K562 (cell line): Measurements from ENCODE around the gene PPP1R14B. TPM values are rescaled to one million over a fixed set of nuclear protein-coding genes. Genes with fewer than 3 reads are reported as not detected.

Source experiments
- ATAC-seq: fragments of 200-7000 bp; cut with Tn5 transposase; 3 replicates; pipeline ENCODE4 v1.9.1; 2020; ENCODE audit warnings: moderate library complexity
- BruUV-seq: library from RNA; stranded (reverse); fragments of 400-500 nt; replicated peaks from 2 replicates; lab custom pipeline; 2021; lab: Mats Ljungman, UMichigan
- CTCF ChIA-PET: fragments of 300-600 bp; formaldehyde crosslinking; extraction: SDS; loops from one replicate; lab custom pipeline; 2021; ENCODE audit warnings: low intra/inter-chr PET ratio; lab: Yijun Ruan, JAX
- POLR2A ChIA-PET: fragments of 300-600, 350-650 bp; sonication (Branson Sonifier 250); formaldehyde crosslinking; extraction: SDS; loops from one replicate; lab custom pipeline; 2021; ENCODE audit warnings: antibody characterized with exemption, inconsistent platforms; lab: Yijun Ruan, JAX
- DNase-seq, 4 experiments: peaks; one replicate each; pipeline versions ENCODE4 v3.0.0 to v3.0.0-alpha.2; 2011 to 2018; ENCODE audit warnings: low spot score in 3 of 4, mixed read lengths in 3 of 4; ENCODE audit errors: extremely low read depth in 1 of 4
- FAIRE-seq: peaks from 2 replicates; lab custom pipeline; 2011; peaks lifted over from hg19 to GRCh38; lab: Jason Lieb, UNC
- H2AFZ ChIP-seq: 2 replicates; pipeline ENCODE4 v1.6.0; 2011; ENCODE audit warnings: low read depth, low read length, control low read depth, inconsistent platforms
- H3K27ac ChIP-seq: fragments of 200-600 bp; 3 replicates; pipeline ENCODE4 v1.8.0; 2011; ENCODE audit warnings: low read depth, mild to moderate bottlenecking, control low read depth, inconsistent platforms, low read length, moderate library complexity, mixed read lengths; ENCODE audit errors: extremely low read depth
- H3K27me3 ChIP-seq, 2 experiments: fragments of 300-600 bp in 1 of 2; 2 replicates in 1 of 2; 3 replicates in 1 of 2; pipeline versions ENCODE4 v1.6.0 to v1.8.0; 2011; ENCODE audit warnings: inconsistent platforms in 2 of 2, low read length in 2 of 2, mild to moderate bottlenecking in 1 of 2, mixed read lengths in 1 of 2, moderate library complexity in 1 of 2; ENCODE audit not compliant: control insufficient read depth in 2 of 2, insufficient read depth in 2 of 2
- H3K36me3 ChIP-seq: fragments of 300-600 bp; 3 replicates; pipeline ENCODE4 v1.8.0; 2011; ENCODE audit warnings: mild to moderate bottlenecking, low read length, inconsistent platforms; ENCODE audit not compliant: control insufficient read depth, insufficient read depth
- H3K4me1 ChIP-seq, 2 experiments: fragments of 200-600 bp in 1 of 2; replicated peaks in 1 of 2; 2 replicates in 1 of 2; 3 replicates in 1 of 2; pipeline versions ENCODE4 v1.5.1 to v1.8.0; 2011; ENCODE audit warnings: inconsistent platforms in 2 of 2, low read length in 2 of 2, mild to moderate bottlenecking in 1 of 2, mixed read lengths in 1 of 2, moderate library complexity in 1 of 2; ENCODE audit not compliant: control insufficient read depth in 2 of 2, insufficient read depth in 2 of 2
- H3K4me2 ChIP-seq: 2 replicates; pipeline ENCODE4 v1.6.1; 2011; ENCODE audit warnings: low read length, control low read depth, inconsistent platforms, mixed read lengths; ENCODE audit not compliant: insufficient read depth
- H3K4me3 ChIP-seq: fragments of 200-600 bp; sonication (generic), shearing (Covaris generic); 2 replicates; pipeline ENCODE4 v1.5.1; 2016; ENCODE audit warnings: control low read depth, inconsistent platforms
- H3K79me2 ChIP-seq: fragments of 200-600 bp; 3 replicates; pipeline ENCODE4 v1.8.0; 2011; ENCODE audit warnings: low read length, inconsistent platforms; ENCODE audit not compliant: control insufficient read depth, insufficient read depth
- H3K9ac ChIP-seq, 2 experiments: 2 replicates each; pipeline versions ENCODE4 v1.6.0 to v1.6.1; 2011; ENCODE audit warnings: low read depth in 2 of 2, low read length in 2 of 2, control low read depth in 1 of 2, inconsistent platforms in 1 of 2, mild to moderate bottlenecking in 1 of 2, mixed read lengths in 1 of 2; ENCODE audit not compliant: insufficient read depth in 1 of 2
- H3K9me1 ChIP-seq: one replicate; pipeline ENCODE4 v1.6.0; 2011; ENCODE audit warnings: inconsistent platforms, mild to moderate bottlenecking, low read length, moderate library complexity; ENCODE audit not compliant: control insufficient read depth, insufficient read depth
- H3K9me3 ChIP-seq: replicated peaks from 2 replicates; pipeline ENCODE4 v1.5.1; 2011; ENCODE audit warnings: low read depth, low read length, inconsistent platforms; ENCODE audit not compliant: control insufficient read depth, insufficient read depth
- H4K20me1 ChIP-seq: replicated peaks from 2 replicates; pipeline ENCODE4 v1.6.1; 2011; ENCODE audit warnings: low read length, inconsistent platforms, mixed read lengths; ENCODE audit not compliant: control insufficient read depth, insufficient read depth
- CHCHD3 ChIP-seq: fragments of 250-450 bp; sonication (Bioruptor Pico); IDR thresholded peaks from 2 replicates; pipeline ENCODE4 v2.1.2; 2022; ENCODE audit warnings: mild to moderate bottlenecking
- DACH1 ChIP-seq: fragments of 450-650 bp; IDR thresholded peaks from 2 replicates; pipeline ENCODE4 v1.6.1; 2018; ENCODE audit not compliant: partially characterized antibody
- HDAC1 ChIP-seq, 2 experiments: fragments of 450-650 bp; IDR thresholded peaks; 2 replicates each; pipeline ENCODE4 v1.6.1; 2016 to 2017; ENCODE audit warnings: inconsistent platforms in 1 of 2, mild to moderate bottlenecking in 1 of 2, moderate library complexity in 1 of 2
- MEF2D ChIP-seq: conservative IDR thresholded peaks from 2 replicates; pipeline ENCODE4 v1.6.1; 2016; ENCODE audit warnings: low read depth, missing genetic modification characterization, missing compliant biosample characterization
- MTA2 ChIP-seq: fragments of 450-650 bp; IDR thresholded peaks from 2 replicates; pipeline ENCODE4 v1.6.1; 2016; ENCODE audit warnings: low read depth
- MYNN ChIP-seq, 2 experiments: sonication (generic); formaldehyde crosslinking in 1 of 2; IDR thresholded peaks; 2 replicates each; pipeline versions ENCODE4 v1.5.0 to v1.6.1; 2016 to 2020; ENCODE audit warnings: antibody characterized with exemption in 1 of 2, missing genetic modification reagents in 1 of 2
- NR2C2 ChIP-seq, 2 experiments: fragments of 200-800 bp in 1 of 2; sonication (Bioruptor generic) in 1 of 2; sonication (generic) in 1 of 2; formaldehyde crosslinking in 1 of 2; IDR thresholded peaks; 2 replicates each; pipeline versions ENCODE4 v1.6.1 to v1.8.0; 2016 to 2022; ENCODE audit warnings: mild to moderate bottlenecking in 1 of 2, missing compliant biosample characterization in 1 of 2, missing genetic modification characterization in 1 of 2, missing genetic modification reagents in 1 of 2
- POLR2A ChIP-seq: fragments of 450-650 bp; conservative IDR thresholded peaks from 2 replicates; pipeline ENCODE4 v1.6.1; 2016
- RCOR1 ChIP-seq, 2 experiments: IDR thresholded peaks; 2 replicates each; pipeline ENCODE4 v1.6.1; 2012; ENCODE audit warnings: low read depth in 2 of 2, low read length in 2 of 2, borderline replicate concordance in 1 of 2, improper control_type of control experiment in 1 of 2
- STAG1 ChIP-seq: sonication (generic); formaldehyde crosslinking; IDR thresholded peaks from 2 replicates; pipeline ENCODE4 v1.5.0; 2020; ENCODE audit warnings: missing genetic modification reagents, borderline replicate concordance
- TCF3 ChIP-seq: sonication (generic); formaldehyde crosslinking; IDR thresholded peaks from 2 replicates; pipeline ENCODE4 v1.4.0; 2020; ENCODE audit warnings: mild to moderate bottlenecking, missing genetic modification reagents
- TGIF2 ChIP-seq: sonication (generic); formaldehyde crosslinking; IDR thresholded peaks from 2 replicates; pipeline ENCODE4 v1.8.1; 2022; ENCODE audit warnings: mild to moderate bottlenecking, missing genetic modification reagents, moderate library complexity
- ZBTB7A ChIP-seq: IDR thresholded peaks from 2 replicates; pipeline ENCODE4 v1.6.1; 2011; ENCODE audit warnings: low read depth, mild to moderate bottlenecking, low read length, moderate library complexity, borderline replicate concordance; ENCODE audit not compliant: control insufficient read depth
- ZC3H11A ChIP-seq: IDR thresholded peaks from 2 replicates; pipeline ENCODE4 v1.6.1; 2012; ENCODE audit warnings: low read depth, low read length, improper control_type of control experiment
- ZNF174 ChIP-seq: fragments of 250-450 bp; sonication (Bioruptor Pico); IDR thresholded peaks from 2 replicates; pipeline ENCODE4 v1.4.0; 2020; ENCODE audit warnings: mild to moderate bottlenecking
- ZNF3 ChIP-seq: fragments of 250-450 bp; sonication (Bioruptor Pico); IDR thresholded peaks from 2 replicates; pipeline ENCODE4 v1.5.0; 2021; ENCODE audit warnings: mild to moderate bottlenecking, moderate library complexity
- ZNF778 ChIP-seq: fragments of 450-650 bp; formaldehyde crosslinking; IDR thresholded peaks from 2 replicates; pipeline ENCODE4 v1.4.0; 2020; ENCODE audit warnings: mild to moderate bottlenecking, moderate library complexity
- WGBS: fragments of 100-300 bp; shearing (Covaris generic); methylation state at CpG from one replicate; pipeline ENCODE4 v1.1.6; 2016; ENCODE audit warnings: low coverage, mixed read lengths; ENCODE audit not compliant: insufficient coverage; ENCODE audit errors: missing lambda C conversion rate; 5-methylcytosine and 5-hydroxymethylcytosine counted together
- in situ Hi-C: fragments of 300-500 bp; cut with MboI; formaldehyde crosslinking; loops from 4 replicates; pipeline ENCODE4 v1.15.0; 2018; ENCODE audit warnings: inconsistent platforms, mixed read lengths
- intact Hi-C: fragments of 100-400 bp; cut with micrococcal nuclease; formaldehyde crosslinking; loops from 2 replicates; pipeline ENCODE4 v1.14.2; 2022
- polyA plus RNA-seq, 8 experiments: library from polyadenylated mRNA; depleted of rRNA in 4 of 8; stranded (reverse) in 5 of 8; unstranded in 3 of 8; fragments of >200 nt; fragmentation: Nextera tagmentation in 2 of 8; fragmentation: Illumina TruSeq in 1 of 8; extraction: Ambion mirVana in 2 of 8; extraction: Trizol in 1 of 8; gene quantifications; 2 replicates each; pipeline versions ENCODE4 v1.2.1 to v1.2.3, GENCODE V29; 2011 to 2014; ENCODE audit warnings: inconsistent platforms in 1 of 8, missing spikeins in 1 of 8
- total RNA-seq, 7 experiments: library from RNA; depleted of rRNA in 6 of 7; stranded (reverse); fragments of >200 nt in 6 of 7; fragmentation: Illumina TruSeq in 2 of 7; extraction: Trizol in 2 of 7; gene quantifications; 2 replicates each; pipeline versions ENCODE4 v1.2.1 to v1.2.3, GENCODE V29; 2011 to 2021; ENCODE audit warnings: low replicate concordance in 1 of 7

PPP1R14B gene
- total and polyA plus RNA-seq, 9 of the 15 experiments (the other 6 are each of a cell fraction or from before 2014, with no cell fraction given) = 7.7 to 566 (median 212) TPM

GRCh38 chr11:64260147-64260708 is 13.5 kb upstream of the PPP1R14B start:
- Histone ChIP-seq H3K4me1 (peaks cover 0 to 51% of the 10 kb centered on the region in 2 experiments; a peak in 2 of 5 replicates), H3K9ac (no peak overlapping the region), H4K20me1 (0 out of 2 replicates have a peak, but pooled peaks cover 4% of the 10 kb centered on the region), H3K9me1 (no peaks in the 10 kb centered on the region), H3K79me2 (no peaks in the 10 kb centered on the region), H3K27ac (no peak overlapping the region), H2AFZ (no peak overlapping the region), H3K36me3 (peaks cover 90% of the 10 kb centered on the region), H3K27me3 (no peaks in the 10 kb centered on the region), H3K4me3 (no peak overlapping the region), H3K9me3 (no peaks in the 10 kb centered on the region), H3K4me2 (no peak overlapping the region)
- ChIA-PET CTCF (no interaction called here), POLR2A (interaction anchor here (1.2 kb wide), 2 partner anchors 9 to 15 kb away, joined by 5 to 7 read pairs; partner anchors contain the start of gene PLCB3)
- TF ChIP-seq STAG1 (CRISPR knock-in tag) (peak; percentile 13; the same call in 1 of the 2 replicates), DACH1 (no peak), POLR2A (0 out of 2 replicates have a peak, but pooled peaks have one; percentile 11)
- WGBS = 95% methylated on average over 6 of the region's 6 CpGs
- intact Hi-C loops (no loop called here), in situ Hi-C loops (no loop called here)
- BruUV-seq = no TSS peak
- no peak for FAIRE-seq
- no peak for DNase-seq
- no peak for ATAC-seq

GRCh38 chr11:64259533-64260067 is 12.9 kb upstream of the PPP1R14B start:
- 60% methylated on average over 4 of the region's 4 CpGs for WGBS
- Histone ChIP-seq H3K4me1 (peaks cover 0 to 57% of the 10 kb centered on the region in 2 experiments; a peak in 2 of 5 replicates), H3K4me3 (no peak overlapping the region), H3K36me3 (peaks cover 92% of the 10 kb centered on the region), H3K27me3 (no peaks in the 10 kb centered on the region), H3K9me1 (no peaks in the 10 kb centered on the region), H3K4me2 (no peak overlapping the region), H4K20me1 (0 out of 2 replicates have a peak, but pooled peaks cover 4% of the 10 kb centered on the region), H2AFZ (no peak overlapping the region), H3K79me2 (no peaks in the 10 kb centered on the region), H3K9ac (no peak overlapping the region), H3K9me3 (no peaks in the 10 kb centered on the region), H3K27ac (no peak overlapping the region)
- peak in 2 of 4 experiments; percentile 24 to 36 for DNase-seq
- ChIA-PET POLR2A (no interaction called here), CTCF (no interaction called here)
- intact Hi-C loops = no loop called here
- BruUV-seq = no TSS peak
- in situ Hi-C loops = no loop called here
- ATAC-seq = no peak; the same call in 2 of the 3 replicates
- no peak for FAIRE-seq
- peak in 1 of 2 experiments; percentile 35; a peak in 1 of 4 replicates for TF ChIP-seq HDAC1 (IDR thresholded peaks at IDR 0.05)
- TF ChIP-seq MYNN (IDR thresholded peaks at IDR 0.05) = no peak
- no peak for TF ChIP-seq MYNN (CRISPR knock-in tag; IDR thresholded peaks at IDR 0.05)
- no peak for TF ChIP-seq ZC3H11A
- TF ChIP-seq ZNF174 (CRISPR knock-in tag) = no peak
- peak; percentile 96 for TF ChIP-seq NR2C2 (CRISPR knock-in tag; IDR thresholded peaks at IDR 0.05)
- TF ChIP-seq NR2C2 (tag; IDR thresholded peaks at IDR 0.05) = peak; percentile 97
- no peak for TF ChIP-seq ZNF3
- peak; percentile 69 for TF ChIP-seq MTA2
- 0 out of 4 replicates have a peak, but pooled peaks of 1 of the 2 experiments have one; percentile 5 for TF ChIP-seq RCOR1 (IDR thresholded peaks at IDR 0.05; ENCODE audit: borderline replicate concordance in 1 of 2, low read depth in 2 of 2, low read length in 2 of 2)
- TF ChIP-seq TCF3 (CRISPR knock-in tag) = 0 out of 2 replicates have a peak, but pooled peaks have one; percentile 5
- TF ChIP-seq CHCHD3 (CRISPR knock-in tag) = no peak
- TF ChIP-seq ZBTB7A = 0 out of 2 replicates have a peak, but pooled peaks have one; percentile 29
- TF ChIP-seq MEF2D = no peak
- no peak for TF ChIP-seq ZNF778 (CRISPR knock-in tag)
- TF ChIP-seq TGIF2 (CRISPR knock-in tag) = no peak
